GM10847 (cell line): ENCODE results near the gene C6orf47.
A peak's percentile ranks its signal among the peaks of the same experiment; 100 is the strongest.

ENCODE experiments used
- POLR2A ChIP-seq: IDR thresholded peaks from 2 replicates; pipeline ENCODE4 v1.6.1; 2011; ENCODE audit not compliant: insufficient read length; ENCODE audit errors: extremely low read depth

The C6orf47 gene

DNA sequence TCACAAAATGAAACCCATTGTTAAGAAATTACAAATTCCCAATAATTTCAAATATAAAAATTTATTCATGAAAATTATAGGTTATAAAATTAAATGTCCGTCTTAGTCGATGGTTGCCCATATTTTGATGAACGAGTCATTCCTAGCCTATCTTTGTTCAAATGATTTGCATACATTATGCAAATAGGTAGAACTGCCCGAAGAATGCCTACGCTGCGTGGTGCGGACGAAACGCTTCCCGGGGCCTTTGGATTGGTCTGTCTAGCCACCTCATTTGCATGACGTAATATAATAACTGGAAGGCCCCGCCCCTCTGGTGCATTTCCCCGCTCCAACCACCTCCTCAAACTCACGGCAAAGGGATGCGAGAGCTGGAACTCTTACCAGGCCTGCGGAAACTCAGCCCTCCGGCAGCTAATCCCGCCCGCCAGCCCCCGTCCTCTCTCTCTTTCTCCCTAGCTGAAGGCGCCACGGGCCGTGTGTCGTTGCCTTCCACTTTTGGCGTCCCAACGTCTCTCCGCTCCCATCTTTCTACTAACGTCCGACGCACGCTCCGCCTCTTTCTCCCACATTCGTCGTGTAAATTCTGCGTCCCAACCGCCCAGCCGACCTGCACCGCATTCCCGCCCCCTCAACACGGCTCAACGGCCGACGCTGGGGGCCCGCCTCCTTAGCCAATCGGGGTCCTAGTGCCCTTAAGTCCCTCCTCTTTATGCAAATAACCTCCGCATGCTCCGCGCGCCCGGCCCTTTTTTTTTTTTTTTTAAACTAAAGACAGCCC, 40.6 kb downstream of the C6orf47 start:
- TF ChIP-seq POLR2A: peak; percentile 84

DNA sequence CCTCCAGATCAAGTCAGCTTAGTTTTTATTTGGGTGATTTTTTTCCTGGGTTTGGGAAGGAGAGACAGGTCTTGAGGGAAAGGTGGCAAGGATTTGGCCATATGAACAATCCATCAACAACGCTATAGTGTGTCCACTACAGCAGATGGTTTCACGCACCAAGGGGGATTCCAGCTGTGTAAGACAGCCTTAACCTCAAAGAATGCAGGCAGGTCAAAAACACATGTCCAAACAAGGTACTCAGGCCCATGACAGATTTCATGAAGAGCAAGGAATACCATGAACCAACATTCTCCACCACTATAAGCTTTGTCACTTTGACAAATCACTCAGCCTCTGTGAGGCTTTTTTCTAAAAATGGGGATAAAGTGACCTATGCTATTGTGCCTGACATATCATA, 43.6 kb downstream of the C6orf47 start:
- no peak for TF ChIP-seq POLR2A

DNA sequence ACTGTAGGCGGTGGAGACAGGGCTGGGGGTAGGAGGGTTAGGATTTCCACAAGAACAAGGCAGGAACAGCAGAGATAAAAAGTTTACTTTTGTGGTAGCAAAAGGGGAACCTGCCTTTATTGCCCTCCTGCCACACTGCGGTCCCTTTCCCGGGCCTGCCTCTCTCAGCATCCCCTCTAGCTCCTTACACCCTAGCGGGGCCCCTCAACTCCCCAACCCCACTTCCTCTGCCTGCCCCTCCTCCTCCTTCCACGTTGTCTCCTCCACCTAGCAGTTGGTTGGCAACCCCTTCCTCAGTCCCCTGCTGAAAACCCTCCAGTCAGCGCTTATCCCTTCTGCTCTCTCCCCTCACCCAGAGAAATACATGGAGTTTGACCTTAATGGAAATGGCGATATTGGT, 44.8 kb downstream of the C6orf47 start:
- no peak for TF ChIP-seq POLR2A

DNA sequence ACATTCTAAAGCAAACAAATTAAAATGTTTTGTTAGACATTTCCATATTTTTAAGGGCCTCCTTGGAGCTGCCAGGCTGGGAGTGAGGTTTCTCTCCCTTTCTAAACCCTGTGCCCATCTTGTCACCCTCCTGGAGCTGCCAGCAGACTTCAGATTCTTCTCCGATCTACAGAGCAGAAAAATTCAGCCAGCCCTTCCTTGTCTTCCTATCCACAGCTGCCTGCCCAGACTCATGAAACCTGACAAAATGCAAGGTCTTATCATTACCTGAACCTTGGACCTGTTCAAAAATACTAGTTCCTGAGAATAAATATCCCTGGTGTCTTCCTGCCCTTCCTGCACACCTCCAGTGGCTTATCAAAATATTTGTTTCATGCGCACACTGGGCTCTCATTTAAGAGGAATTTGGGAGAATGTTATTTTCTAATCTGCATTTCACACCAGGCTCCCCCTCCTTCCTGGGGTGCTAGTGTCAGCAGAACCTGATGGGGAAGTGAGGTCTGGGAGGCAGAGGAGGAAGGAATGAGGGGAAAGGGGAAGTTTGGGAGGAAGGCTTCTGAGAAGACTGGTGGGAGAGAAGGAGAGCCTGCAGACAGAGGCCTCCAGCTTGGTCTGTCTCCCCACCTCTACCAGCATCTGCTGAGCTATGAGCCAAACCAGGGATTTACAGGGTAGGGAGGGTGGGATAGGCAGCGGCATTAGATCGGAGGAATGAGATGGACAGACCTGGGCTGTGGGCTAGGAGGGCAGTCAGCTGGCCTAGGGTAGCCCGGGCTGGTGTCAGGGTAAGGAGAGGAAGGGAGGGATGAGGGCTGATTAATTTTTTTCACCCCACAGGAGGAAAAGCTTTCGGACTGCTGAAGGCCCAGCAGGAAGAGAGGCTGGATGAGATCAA, 45.6 kb downstream of the C6orf47 start, which contains the start of gene AIF1:
Gene AIF1 (plus strand): TSS at position 551 of the 895 bp plus-strand sequence. CDS start 96 bp downstream, at position 647.
- TF ChIP-seq POLR2A: no peak

DNA sequence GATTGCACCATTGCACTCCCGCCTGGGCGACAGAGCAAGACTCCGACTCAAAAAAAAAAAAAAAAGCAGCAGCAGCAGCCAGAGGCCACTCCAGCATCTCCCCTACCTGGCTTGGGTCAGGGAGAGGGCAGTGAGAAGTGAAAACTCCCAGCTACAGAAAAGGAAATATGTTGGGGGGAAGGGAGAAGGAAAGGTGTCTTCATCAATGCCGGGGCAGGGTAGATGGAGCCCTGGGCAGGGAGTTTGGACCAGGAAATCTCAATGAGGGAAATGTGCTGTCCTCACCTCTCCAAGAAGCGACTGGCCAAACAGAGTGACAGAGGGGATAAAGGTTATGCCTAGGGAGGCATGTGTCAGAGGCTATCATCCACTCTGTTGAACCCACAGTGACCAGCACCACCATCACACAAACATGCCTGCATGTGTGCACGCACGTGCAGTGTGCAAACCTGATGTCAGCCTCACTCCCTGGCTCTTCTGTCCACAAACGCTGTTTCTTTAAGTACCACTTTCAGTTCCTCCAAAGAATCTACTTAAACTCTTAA, 46.4 kb downstream of the C6orf47 start:
- TF ChIP-seq POLR2A: no peak

DNA sequence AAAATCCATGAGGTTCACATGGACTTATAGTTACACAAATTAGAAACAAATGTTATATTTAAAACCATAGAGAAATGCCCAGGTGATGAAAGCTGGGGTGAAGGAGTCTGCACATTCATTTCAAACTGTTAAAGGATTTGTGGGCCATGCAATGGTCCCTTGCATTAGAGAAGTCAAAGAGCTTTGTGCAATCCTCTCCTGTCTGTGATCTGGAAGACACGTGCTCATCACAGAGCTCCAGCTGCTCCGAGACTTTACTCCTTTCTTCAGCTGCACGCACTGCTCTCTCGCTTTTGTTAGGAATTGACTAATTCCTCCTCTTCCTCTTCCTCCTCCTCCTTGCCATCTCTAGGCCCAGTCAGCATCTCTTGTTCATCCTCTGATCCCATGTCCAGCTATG, 49.6 kb downstream of the C6orf47 start:
- no peak for TF ChIP-seq POLR2A

DNA sequence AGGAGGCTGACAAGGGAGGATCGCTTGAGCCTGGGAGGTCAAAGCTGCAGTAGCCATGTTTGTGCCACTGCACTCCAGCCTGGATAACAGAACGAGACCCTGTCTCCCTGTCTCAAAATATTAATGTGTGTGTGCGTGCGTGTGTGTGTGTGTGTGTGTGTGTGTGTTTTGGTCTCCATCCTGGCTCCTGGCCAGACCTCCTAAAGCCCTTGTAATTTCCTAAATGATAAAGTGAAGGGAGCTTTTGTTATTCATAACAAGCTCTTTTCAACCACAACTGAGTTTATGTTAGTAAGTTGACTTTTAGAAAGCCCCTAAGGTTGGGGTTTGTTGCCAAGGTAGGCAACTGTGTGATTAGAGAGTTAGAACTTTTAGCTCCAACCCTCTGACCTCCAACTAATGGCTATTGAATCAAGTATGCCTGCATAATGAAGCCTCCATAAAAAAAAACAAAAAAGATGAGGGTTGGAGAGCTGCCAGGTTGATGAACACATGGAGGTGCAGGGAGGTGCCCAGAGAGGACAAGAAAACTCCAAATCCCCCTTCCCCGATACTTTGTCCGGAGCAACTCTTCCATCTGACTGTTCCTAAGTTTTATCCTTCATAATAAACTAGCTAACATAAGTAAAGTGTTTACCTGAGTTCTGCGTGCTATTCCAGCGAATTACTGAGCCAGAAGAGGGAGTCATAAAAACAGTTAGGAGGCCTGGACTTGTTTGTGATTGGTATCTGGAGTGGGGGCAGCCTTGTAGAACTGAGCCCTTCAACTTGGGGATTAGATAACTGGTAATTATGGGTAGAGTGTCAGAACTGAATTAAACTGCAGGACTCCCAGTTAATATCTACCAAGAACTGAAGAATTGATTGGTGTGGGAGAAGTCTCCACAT, 50.8 kb downstream of the C6orf47 start:
- TF ChIP-seq POLR2A: no peak
